HG03520 (cell line): ENCODE results near the gene ASB18.
"Not testable (repeated sequence)": the region's sequence is repeated elsewhere in the genome, so short reads cannot be mapped to it uniquely, and the experiment has no call there.

Experiments
- ATAC-seq: cut with Tn5 transposase; IDR thresholded peaks from one replicate; pipeline ENCODE4 v1.9.1; 2021; ENCODE audit warnings: mild to moderate bottlenecking, moderate library complexity; ENCODE audit not compliant: unreplicated experiment

The ASB18 gene

DNA sequence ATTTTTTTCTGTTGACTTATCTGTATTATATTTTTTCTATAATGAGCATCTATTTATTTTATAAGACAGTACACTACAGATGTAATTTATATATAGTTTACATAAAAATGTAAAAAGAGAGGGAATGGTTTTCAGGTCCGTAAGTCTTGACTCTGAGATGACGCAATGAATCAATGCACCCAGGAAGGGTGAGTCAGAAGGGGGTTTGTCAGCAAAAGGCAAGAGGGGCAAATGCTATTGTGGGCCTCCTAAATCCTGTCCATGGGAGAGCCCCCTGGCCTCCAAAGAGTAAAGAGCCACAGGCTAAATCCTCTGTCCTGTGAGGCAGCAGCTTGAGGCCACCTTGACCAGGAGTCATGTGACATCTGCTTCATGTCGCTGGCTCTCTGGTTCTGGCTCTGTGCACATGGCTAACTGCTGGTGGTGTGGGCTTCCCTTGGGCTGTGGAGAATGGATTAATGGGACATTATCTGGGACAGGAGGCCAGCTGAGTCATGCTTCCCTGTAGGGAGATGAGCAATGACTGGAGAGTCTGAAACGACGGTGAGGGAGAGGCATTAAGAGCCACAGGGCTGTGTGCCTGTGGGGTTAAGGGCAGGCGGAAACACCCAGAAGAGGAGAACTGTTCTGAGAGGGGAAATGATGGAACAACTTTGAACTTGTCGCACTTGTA lies 22.8 kb upstream of the ASB18 start:
- no peak for ATAC-seq

DNA sequence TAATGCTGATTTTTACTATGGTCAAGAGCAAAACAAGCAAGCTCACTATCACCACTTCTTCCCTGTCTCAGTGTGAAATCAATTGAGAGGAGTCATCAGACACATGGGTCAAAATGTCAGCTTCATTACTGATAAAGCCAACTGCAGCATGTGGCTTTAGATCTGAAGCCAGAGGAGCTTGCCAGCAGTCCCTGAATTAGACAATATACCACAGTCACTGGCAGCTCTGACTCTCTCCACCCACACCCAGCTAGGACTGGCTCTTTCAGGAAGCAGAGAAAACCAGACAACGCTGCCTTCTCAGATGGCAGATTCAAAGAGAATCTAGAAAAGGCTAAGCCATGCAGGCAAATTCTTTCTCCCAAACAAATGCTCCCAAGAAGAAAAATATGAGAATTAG lies 20.0 kb upstream of the ASB18 start:
- ATAC-seq, result no peak

GRCh38 chr2:236282406-236282805 lies 18.2 kb upstream of the ASB18 start:
- no peak for ATAC-seq

DNA sequence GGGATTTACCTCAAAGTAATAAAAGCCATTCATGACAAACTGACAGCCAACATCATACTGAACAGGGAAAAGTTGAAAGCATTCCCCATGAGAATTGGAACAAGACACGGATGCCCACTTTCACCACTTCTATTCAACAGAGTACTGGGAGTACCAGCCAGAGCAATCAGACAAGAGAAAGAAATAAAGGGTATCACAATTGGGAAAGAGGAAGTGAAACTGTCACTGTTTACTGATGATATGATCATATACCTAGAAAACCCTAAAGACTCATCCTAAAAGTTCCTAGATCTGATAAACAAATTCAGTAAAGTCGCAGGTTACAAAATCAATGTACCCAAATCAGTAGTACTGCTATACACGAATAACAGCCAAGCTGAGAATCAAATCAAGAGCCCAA lies 17.2 kb upstream of the ASB18 start:
- ATAC-seq, result no peak

DNA sequence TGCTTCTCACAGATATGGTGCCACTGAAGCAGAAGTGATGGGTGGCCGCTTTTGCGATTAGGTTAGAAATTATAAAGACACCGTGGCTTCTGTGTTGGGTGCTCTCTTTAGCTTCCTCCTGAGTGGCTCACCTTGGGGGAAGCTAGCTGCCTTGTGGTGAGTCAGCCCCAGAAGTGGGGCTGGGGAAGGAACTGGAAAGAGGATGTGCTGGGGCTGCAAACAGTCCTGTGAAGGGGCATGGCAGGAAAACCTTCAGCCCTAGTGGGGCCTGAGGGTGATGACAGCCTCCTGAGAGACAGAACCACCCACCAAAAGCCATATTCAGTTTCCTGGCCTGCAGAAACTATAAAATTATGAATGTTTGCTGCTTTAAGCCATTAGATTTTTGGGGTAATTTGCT lies 8.9 kb upstream of the ASB18 start:
- no peak for ATAC-seq

DNA sequence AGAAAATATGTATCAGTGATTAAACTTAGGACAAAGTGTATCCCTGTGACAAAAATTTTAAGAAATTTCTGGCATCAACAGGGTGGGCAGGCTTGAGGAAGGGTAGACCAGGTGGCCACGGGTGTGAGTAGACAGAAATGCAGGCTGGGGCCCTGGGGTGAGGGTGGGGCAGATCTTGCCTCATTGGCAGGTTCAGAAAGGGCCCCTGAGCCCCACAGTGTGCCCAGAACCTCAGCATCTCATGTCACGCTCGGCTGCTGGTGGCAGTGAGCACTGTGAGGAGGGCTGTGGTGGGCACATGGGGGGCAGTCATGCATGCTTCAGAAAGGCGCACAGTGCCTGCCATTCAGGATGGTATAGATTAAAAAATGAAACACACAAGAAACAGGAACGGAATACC lies 7.6 kb upstream of the ASB18 start:
- no peak for ATAC-seq

- not testable (repeated sequence) for ATAC-seq
Measured at GRCh38 chr2:236269876-236270275, 5.7 kb upstream of the ASB18 start.

- no peak for ATAC-seq
Measured at GRCh38 chr2:236265675-236266074, 1.5 kb upstream of the ASB18 start.

DNA sequence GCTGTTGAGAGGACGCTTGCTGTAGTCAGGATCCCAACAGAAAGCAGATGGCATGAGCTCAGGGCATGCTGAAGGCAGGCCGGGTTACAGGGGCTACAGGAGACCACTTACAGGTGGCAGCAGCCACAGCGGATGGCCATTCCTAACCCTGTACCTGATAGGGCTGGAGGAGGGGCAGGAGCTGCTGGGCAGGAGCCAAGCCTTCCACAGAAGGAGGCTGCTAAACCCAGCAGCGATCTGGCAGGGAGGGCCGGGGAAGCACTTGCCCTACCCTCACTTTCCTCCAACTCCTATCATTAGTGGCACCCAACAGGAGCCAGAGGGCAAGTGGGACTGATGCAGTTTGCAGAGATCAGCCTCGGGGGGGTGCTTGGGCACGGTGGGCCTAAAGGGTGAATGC lies 2.0 kb downstream of the ASB18 start:
- ATAC-seq, result no peak

GRCh38 chr2:236261452-236261851 lies 2.8 kb downstream of the ASB18 start:
- ATAC-seq, result no peak

- no peak for ATAC-seq
Measured at GRCh38 chr2:236259371-236259770, 4.8 kb downstream of the ASB18 start.

GRCh38 chr2:236257575-236257974 lies 6.6 kb downstream of the ASB18 start:
- ATAC-seq, result no peak

GRCh38 chr2:236257136-236257535 lies 7.1 kb downstream of the ASB18 start:
- ATAC-seq, result no peak

DNA sequence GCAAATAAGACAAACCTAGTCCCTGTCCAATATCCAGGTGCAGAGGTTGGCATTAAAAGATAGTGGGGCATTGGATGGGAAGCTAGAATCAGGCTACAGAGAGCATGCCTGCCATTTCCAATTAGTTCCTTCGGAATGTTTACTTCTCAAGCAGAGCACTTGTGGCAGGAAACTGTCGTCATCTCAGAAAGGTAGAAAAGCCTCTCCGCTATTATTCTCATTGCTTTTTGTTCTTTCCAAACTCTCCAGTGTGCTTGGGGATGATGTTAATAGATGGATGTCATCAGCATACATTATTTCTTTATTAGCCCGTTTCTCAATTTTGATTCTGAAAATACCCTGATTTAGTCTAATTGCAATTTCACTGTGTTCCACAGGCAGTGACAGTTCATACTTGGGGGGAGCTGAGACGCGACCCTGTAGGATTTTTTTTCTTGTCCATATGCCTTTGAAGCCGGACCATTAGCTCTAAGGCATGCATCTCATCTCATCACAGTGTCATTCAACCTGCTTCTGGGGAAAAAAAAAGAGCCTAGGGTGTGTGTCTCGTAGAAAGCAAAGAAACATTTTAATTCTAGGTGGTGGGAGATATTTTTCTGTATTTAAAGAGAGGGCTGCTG lies 7.7 kb downstream of the ASB18 start:
- no peak for ATAC-seq

DNA sequence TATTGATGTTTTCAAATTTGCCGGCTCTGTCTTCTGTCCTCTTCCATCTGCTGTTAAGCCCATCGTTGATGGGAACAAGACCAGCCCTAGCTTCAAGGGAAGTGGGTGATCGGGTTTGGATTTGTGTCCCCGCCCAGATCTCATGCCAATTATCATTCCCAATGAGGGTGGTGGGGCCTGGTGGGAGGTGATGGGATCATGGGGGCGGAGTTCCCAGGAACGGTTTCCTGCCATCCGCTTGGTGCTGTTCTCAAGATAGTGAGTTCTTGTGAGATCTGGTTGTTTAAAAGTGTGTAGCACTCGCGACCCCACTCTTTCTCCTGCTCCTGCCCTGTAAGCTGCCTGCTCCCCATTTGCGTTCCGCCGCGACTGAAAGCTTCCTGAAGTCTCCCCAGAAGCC lies 9.5 kb downstream of the ASB18 start:
- ATAC-seq, result no peak

DNA sequence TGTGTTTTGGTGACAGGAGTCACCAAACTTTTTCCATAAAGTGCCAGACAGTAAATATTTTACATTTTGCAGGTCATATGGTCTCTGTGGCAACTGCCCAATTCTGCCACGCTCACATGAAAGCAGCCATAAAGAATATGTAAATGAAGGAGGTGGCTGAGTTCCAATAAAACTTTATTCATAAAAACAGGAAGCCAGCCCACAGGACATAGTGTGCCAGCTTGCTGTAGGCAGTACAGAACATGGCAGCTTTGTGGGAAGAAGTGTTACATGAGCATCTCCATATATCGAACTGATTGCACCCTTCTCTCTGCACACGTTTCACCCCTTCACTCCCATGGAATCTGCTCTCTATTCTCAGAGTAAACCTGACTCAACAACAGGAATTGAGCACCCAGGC lies 10.2 kb downstream of the ASB18 start:
- no peak for ATAC-seq

DNA sequence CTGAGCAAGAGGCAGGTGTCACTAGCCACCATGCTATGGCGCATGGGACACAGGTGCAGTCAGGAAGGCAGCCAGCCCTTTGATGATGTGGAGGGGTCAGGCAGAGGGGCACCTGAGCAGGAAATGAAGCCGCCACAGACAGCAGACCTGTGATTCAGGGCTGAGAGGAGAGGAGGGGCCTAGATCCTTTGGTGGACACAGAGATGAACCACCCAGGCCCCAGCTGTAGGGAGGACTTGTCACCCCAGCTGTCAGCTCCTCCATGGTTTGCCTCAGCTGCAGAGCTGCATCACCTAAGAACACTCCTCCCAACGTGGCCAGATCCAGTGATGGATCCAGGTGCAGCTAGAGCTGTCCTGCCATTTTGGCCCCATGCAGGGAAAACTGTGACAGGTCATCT lies 11.6 kb downstream of the ASB18 start:
- ATAC-seq, result no peak

GRCh38 chr2:236250909-236251579 lies 13.2 kb downstream of the ASB18 start:
- ATAC-seq, result no peak

DNA sequence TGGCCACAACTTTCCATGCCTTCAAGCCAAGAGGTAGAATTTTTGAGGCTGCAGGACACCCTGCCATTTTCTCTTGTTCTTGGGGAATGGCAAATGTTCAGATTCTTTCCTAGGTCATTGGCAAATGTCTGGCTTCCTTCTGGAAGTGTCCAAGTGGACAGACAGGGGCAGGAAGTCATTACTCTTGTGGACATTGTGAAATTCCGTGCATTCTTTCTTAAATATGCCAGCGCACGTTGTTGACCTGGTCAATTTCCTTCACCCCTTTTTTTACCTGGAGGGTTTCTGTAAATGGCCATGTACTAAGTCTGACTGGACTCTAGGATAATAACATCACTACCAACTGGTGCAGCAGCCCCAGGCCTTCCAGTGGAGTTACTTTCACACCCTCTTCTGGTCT lies 13.9 kb downstream of the ASB18 start:
- ATAC-seq, result no peak

DNA sequence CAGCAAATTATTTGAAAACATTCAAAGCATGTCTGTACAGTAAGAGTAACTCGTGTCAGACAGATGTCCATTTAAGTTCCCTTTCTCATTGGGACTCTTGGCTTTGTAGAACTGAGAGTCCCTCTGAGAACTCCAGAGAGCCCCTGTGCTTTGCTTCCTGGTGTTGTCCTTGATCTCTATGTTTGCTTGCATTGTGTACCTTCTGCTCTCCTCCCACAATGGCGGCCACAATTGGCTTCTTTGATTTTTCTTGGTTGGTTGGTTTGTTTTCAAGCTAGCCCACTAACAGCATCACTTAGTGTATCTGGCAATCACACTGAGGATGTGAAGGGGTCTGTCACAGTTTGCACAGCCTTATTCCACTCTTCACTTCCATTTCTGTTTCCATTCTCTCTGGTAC lies 15.1 kb downstream of the ASB18 start:
- ATAC-seq, result no peak

DNA sequence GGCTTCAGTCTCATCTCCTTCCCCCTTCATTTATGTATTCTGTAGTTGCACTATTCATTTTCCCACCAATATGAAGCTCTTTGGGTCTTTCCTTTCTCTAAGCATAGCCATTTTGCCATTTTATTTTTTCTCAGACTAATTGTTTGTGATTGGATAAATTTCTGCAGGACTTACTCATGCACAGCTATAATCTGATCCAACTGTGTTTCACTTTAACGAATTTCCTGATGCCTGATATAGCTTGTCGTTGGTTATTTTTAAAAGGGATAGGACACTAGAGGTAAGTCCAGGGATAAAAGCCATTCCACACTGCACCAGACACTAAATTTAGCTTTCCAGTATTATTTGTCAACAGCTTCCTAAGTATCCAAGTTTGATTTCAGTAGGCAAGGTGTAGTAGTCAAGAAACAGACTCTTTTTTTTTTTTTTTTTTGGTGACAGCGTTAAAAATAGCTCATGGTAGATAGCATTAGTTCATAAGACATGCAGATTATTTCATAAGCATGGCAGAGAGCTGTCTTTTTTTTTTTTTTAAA lies 17.4 kb downstream of the ASB18 start:
- ATAC-seq, result no peak

- no peak for ATAC-seq
Measured at GRCh38 chr2:236244256-236244655, 19.9 kb downstream of the ASB18 start.
